K562 (cell line): Measurements from ENCODE around the gene PLEKHG5. TPM values are rescaled to one million over a fixed set of nuclear protein-coding genes. Genes with fewer than 3 reads are reported as not detected.

Source experiments
- KLF16 ChIP-seq: IDR thresholded peaks from 2 replicates; pipeline ENCODE4 v1.6.1; 2016; ENCODE audit warnings: antibody characterized with exemption
- MYNN ChIP-seq, 2 experiments: sonication (generic); formaldehyde crosslinking in 1 of 2; IDR thresholded peaks; 2 replicates each; pipeline versions ENCODE4 v1.5.0 to v1.6.1; 2016 to 2020; ENCODE audit warnings: antibody characterized with exemption in 1 of 2, missing genetic modification reagents in 1 of 2
- NCOA1 ChIP-seq: fragments of 450-650 bp; IDR thresholded peaks from 2 replicates; pipeline ENCODE4 v1.6.1; 2016; ENCODE audit warnings: low read depth
- NRF1 ChIP-seq, 2 experiments: fragments of 450-650 bp; IDR thresholded peaks in 1 of 2; conservative IDR thresholded peaks in 1 of 2; 2 replicates each; pipeline ENCODE4 v1.6.1; 2014; ENCODE audit warnings: mild to moderate bottlenecking in 2 of 2
- POU5F1 ChIP-seq: fragments of 150-350 bp; IDR thresholded peaks from 2 replicates; pipeline ENCODE4 v1.6.1; 2014; ENCODE audit warnings: borderline replicate concordance, low read length, low read depth, mild to moderate bottlenecking; ENCODE audit not compliant: partially characterized antibody
- polyA plus RNA-seq, 8 experiments: library from polyadenylated mRNA; depleted of rRNA in 4 of 8; stranded (reverse) in 5 of 8; unstranded in 3 of 8; fragments of >200 nt; fragmentation: Nextera tagmentation in 2 of 8; fragmentation: Illumina TruSeq in 1 of 8; extraction: Ambion mirVana in 2 of 8; extraction: Trizol in 1 of 8; gene quantifications; 2 replicates each; pipeline versions ENCODE4 v1.2.1 to v1.2.3, GENCODE V29; 2011 to 2014; ENCODE audit warnings: inconsistent platforms in 1 of 8, missing spikeins in 1 of 8
- total RNA-seq, 7 experiments: library from RNA; depleted of rRNA in 6 of 7; stranded (reverse); fragments of >200 nt in 6 of 7; fragmentation: Illumina TruSeq in 2 of 7; extraction: Trizol in 2 of 7; gene quantifications; 2 replicates each; pipeline versions ENCODE4 v1.2.1 to v1.2.3, GENCODE V29; 2011 to 2021; ENCODE audit warnings: low replicate concordance in 1 of 7
- TF ChIP-seq, protein P1 (sequence below): fragments of 200-800 bp; sonication (Bioruptor generic); IDR thresholded peaks from 2 replicates; pipeline ENCODE4 v1.6.1; 2016; ENCODE audit warnings: missing genetic modification characterization, missing compliant biosample characterization
- TF ChIP-seq, protein P2 (sequence below): fragments of 250-450 bp; sonication (Bioruptor Pico); IDR thresholded peaks from 2 replicates; pipeline ENCODE4 v1.8.0; 2022; ENCODE audit warnings: moderate library complexity, mild to moderate bottlenecking, inconsistent platforms
- TF ChIP-seq, protein P3 (sequence below): sonication (generic); formaldehyde crosslinking; IDR thresholded peaks from 2 replicates; pipeline ENCODE4 v1.9.0; 2022; ENCODE audit warnings: mild to moderate bottlenecking, missing genetic modification reagents
- TF ChIP-seq, protein P4 (sequence below): fragments of 200-800 bp; sonication (Bioruptor generic); IDR thresholded peaks from 2 replicates; pipeline ENCODE4 v1.6.1; 2017; ENCODE audit warnings: missing genetic modification characterization, missing compliant biosample characterization
- TF ChIP-seq, protein P5 (sequence below): fragments of 250-450 bp; sonication (Bioruptor Pico); IDR thresholded peaks from 2 replicates; pipeline ENCODE4 v1.9.0; 2021; ENCODE audit warnings: mild to moderate bottlenecking, inconsistent platforms
- TF ChIP-seq, protein P6 (sequence below), 3 experiments: IDR thresholded peaks in 2 of 3; conservative IDR thresholded peaks in 1 of 3; 2 replicates each; pipeline ENCODE4 v1.5.1; 2011 to 2012; ENCODE audit warnings: low read length in 3 of 3, mild to moderate bottlenecking in 3 of 3, control low read depth in 2 of 3, improper control_type of control experiment in 1 of 3, inconsistent platforms in 1 of 3, low read depth in 1 of 3, mixed read lengths in 1 of 3, moderate library complexity in 1 of 3; ENCODE audit not compliant: insufficient read depth in 2 of 3

Gene PLEKHG5
- total and polyA plus RNA-seq, 9 of the 15 experiments (the other 6 are each of a cell fraction or from before 2014, with no cell fraction given), result 0.04 to 0.29 (median 0.09) TPM; not detected in 3

DNA sequence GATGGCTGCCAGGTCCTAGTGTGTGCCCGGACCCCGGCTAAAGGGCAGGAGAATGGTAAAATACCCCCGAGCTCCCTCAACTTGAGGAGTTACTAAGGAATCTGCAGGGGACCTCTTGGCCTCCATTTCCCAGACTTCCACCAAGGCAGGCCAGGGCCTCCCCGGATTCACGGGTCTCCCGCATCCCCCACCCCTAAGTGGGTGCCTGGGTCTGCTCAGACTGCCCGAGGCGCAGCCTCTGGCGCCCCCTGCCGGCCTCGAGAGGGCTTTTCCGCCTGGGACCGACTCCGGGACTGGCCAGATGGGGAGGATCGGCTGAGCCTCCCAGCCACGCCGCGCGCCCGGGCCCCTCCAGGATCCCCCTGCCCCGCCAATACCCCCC is 1.7 kb downstream of the PLEKHG5 start (continued):
- TF ChIP-seq POU5F1 (no peak), NRF1 (conservative IDR thresholded peaks at IDR 0.05 in 1 of 2, IDR thresholded peaks at IDR 0.05 in 1 of 2) (peak in 1 of 2 experiments; percentile 51; a peak in 2 of 4 replicates), NCOA1 (no peak), KLF16 (peak; percentile 58; the same call in 1 of the 2 replicates), MYNN (IDR thresholded peaks at IDR 0.05) (no peak), MYNN (CRISPR knock-in tag; IDR thresholded peaks at IDR 0.05) (no peak)
- TF ChIP-seq, protein P1, sequence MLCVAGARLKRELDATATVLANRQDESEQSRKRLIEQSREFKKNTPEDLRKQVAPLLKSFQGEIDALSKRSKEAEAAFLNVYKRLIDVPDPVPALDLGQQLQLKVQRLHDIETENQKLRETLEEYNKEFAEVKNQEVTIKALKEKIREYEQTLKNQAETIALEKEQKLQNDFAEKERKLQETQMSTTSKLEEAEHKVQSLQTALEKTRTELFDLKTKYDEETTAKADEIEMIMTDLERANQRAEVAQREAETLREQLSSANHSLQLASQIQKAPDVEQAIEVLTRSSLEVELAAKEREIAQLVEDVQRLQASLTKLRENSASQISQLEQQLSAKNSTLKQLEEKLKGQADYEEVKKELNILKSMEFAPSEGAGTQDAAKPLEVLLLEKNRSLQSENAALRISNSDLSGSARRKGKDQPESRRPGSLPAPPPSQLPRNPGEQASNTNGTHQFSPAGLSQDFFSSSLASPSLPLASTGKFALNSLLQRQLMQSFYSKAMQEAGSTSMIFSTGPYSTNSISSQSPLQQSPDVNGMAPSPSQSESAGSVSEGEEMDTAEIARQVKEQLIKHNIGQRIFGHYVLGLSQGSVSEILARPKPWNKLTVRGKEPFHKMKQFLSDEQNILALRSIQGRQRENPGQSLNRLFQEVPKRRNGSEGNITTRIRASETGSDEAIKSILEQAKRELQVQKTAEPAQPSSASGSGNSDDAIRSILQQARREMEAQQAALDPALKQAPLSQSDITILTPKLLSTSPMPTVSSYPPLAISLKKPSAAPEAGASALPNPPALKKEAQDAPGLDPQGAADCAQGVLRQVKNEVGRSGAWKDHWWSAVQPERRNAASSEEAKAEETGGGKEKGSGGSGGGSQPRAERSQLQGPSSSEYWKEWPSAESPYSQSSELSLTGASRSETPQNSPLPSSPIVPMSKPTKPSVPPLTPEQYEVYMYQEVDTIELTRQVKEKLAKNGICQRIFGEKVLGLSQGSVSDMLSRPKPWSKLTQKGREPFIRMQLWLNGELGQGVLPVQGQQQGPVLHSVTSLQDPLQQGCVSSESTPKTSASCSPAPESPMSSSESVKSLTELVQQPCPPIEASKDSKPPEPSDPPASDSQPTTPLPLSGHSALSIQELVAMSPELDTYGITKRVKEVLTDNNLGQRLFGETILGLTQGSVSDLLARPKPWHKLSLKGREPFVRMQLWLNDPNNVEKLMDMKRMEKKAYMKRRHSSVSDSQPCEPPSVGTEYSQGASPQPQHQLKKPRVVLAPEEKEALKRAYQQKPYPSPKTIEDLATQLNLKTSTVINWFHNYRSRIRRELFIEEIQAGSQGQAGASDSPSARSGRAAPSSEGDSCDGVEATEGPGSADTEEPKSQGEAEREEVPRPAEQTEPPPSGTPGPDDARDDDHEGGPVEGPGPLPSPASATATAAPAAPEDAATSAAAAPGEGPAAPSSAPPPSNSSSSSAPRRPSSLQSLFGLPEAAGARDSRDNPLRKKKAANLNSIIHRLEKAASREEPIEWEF, result no peak
- TF ChIP-seq, protein P2, sequence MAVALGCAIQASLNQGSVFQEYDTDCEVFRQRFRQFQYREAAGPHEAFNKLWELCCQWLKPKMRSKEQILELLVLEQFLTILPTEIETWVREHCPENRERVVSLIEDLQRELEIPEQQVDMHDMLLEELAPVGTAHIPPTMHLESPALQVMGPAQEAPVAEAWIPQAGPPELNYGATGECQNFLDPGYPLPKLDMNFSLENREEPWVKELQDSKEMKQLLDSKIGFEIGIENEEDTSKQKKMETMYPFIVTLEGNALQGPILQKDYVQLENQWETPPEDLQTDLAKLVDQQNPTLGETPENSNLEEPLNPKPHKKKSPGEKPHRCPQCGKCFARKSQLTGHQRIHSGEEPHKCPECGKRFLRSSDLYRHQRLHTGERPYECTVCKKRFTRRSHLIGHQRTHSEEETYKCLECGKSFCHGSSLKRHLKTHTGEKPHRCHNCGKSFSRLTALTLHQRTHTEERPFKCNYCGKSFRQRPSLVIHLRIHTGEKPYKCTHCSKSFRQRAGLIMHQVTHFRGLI, result no peak
- TF ChIP-seq, protein P3, sequence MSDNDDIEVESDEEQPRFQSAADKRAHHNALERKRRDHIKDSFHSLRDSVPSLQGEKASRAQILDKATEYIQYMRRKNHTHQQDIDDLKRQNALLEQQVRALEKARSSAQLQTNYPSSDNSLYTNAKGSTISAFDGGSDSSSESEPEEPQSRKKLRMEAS (CRISPR knock-in tag), result peak; percentile 37; the same call in 1 of the 2 replicates
- TF ChIP-seq, protein P4, sequence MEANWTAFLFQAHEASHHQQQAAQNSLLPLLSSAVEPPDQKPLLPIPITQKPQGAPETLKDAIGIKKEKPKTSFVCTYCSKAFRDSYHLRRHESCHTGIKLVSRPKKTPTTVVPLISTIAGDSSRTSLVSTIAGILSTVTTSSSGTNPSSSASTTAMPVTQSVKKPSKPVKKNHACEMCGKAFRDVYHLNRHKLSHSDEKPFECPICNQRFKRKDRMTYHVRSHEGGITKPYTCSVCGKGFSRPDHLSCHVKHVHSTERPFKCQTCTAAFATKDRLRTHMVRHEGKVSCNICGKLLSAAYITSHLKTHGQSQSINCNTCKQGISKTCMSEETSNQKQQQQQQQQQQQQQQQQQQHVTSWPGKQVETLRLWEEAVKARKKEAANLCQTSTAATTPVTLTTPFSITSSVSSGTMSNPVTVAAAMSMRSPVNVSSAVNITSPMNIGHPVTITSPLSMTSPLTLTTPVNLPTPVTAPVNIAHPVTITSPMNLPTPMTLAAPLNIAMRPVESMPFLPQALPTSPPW, result 0 out of 2 replicates have a peak, but pooled peaks have one; percentile 19
- TF ChIP-seq, protein P5, sequence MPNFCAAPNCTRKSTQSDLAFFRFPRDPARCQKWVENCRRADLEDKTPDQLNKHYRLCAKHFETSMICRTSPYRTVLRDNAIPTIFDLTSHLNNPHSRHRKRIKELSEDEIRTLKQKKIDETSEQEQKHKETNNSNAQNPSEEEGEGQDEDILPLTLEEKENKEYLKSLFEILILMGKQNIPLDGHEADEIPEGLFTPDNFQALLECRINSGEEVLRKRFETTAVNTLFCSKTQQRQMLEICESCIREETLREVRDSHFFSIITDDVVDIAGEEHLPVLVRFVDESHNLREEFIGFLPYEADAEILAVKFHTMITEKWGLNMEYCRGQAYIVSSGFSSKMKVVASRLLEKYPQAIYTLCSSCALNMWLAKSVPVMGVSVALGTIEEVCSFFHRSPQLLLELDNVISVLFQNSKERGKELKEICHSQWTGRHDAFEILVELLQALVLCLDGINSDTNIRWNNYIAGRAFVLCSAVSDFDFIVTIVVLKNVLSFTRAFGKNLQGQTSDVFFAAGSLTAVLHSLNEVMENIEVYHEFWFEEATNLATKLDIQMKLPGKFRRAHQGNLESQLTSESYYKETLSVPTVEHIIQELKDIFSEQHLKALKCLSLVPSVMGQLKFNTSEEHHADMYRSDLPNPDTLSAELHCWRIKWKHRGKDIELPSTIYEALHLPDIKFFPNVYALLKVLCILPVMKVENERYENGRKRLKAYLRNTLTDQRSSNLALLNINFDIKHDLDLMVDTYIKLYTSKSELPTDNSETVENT (CRISPR knock-in tag), result no peak
- TF ChIP-seq, protein P6, sequence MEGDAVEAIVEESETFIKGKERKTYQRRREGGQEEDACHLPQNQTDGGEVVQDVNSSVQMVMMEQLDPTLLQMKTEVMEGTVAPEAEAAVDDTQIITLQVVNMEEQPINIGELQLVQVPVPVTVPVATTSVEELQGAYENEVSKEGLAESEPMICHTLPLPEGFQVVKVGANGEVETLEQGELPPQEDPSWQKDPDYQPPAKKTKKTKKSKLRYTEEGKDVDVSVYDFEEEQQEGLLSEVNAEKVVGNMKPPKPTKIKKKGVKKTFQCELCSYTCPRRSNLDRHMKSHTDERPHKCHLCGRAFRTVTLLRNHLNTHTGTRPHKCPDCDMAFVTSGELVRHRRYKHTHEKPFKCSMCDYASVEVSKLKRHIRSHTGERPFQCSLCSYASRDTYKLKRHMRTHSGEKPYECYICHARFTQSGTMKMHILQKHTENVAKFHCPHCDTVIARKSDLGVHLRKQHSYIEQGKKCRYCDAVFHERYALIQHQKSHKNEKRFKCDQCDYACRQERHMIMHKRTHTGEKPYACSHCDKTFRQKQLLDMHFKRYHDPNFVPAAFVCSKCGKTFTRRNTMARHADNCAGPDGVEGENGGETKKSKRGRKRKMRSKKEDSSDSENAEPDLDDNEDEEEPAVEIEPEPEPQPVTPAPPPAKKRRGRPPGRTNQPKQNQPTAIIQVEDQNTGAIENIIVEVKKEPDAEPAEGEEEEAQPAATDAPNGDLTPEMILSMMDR (IDR thresholded peaks at IDR 0.05 in 2 of 3, conservative IDR thresholded peaks at IDR 0.05 in 1 of 3; ENCODE audit: insufficient read depth in 2 of 3, low read depth in 1 of 3, low read length in 3 of 3), result peak; percentile 95 to 97 (median 97)
